HL-60/S4 treated with phorbol 12-myristate 13-acetate at 8.2 ng/mL for 4 days and 3 days (cell line): ENCODE results near the gene BUD23.

Experiments
- in situ Hi-C: fragments of 300-500 bp; cut with MboI; formaldehyde crosslinking; loops from 2 replicates; pipeline ENCODE4 v1.15.0; 2022; ENCODE audit warnings: low sequenced_read_pairs

Gene BUD23

GRCh38 chr7:73740212-73740611 lies 56.8 kb downstream of the BUD23 start:
- in situ Hi-C loops = no loop called here

- in situ Hi-C loops = no loop called here
Observed at GRCh38 chr7:73740771-73741170, 57.4 kb downstream of the BUD23 start.

- in situ Hi-C loops = no loop called here
Observed at GRCh38 chr7:73741600-73741999, 58.2 kb downstream of the BUD23 start.

- in situ Hi-C loops = no loop called here
Observed at GRCh38 chr7:73742338-73742752, 58.9 kb downstream of the BUD23 start.

GRCh38 chr7:73742753-73743641 lies 59.6 kb downstream of the BUD23 start:
- in situ Hi-C loops = no loop called here

- in situ Hi-C loops = no loop called here
Observed at GRCh38 chr7:73746378-73746777, 63.0 kb downstream of the BUD23 start.
